GM18858 (cell line): ENCODE results near the gene MYO18A.
"Not testable (repeated sequence)": the region's sequence is repeated elsewhere in the genome, so short reads cannot be mapped to it uniquely, and the experiment has no call there.

ENCODE experiments used
- ATAC-seq: cut with Tn5 transposase; IDR thresholded peaks from one replicate; pipeline ENCODE4 v1.9.1; 2021; ENCODE audit not compliant: unreplicated experiment

MYO18A gene

GRCh38 chr17:29195465-29196081 is 15.4 kb upstream of the MYO18A start:
- no peak for ATAC-seq

GRCh38 chr17:29194669-29195068 is 14.5 kb upstream of the MYO18A start:
- ATAC-seq: no peak

GRCh38 chr17:29193146-29193545 is 12.9 kb upstream of the MYO18A start:
- no peak for ATAC-seq

GRCh38 chr17:29190592-29191207 is 10.5 kb upstream of the MYO18A start:
- no peak for ATAC-seq

GRCh38 chr17:29190039-29190438 is 9.8 kb upstream of the MYO18A start:
- no peak for ATAC-seq

- no peak for ATAC-seq
Observed at GRCh38 chr17:29189355-29189754, 9.2 kb upstream of the MYO18A start.

- no peak for ATAC-seq
Observed at GRCh38 chr17:29181226-29181625, 1.0 kb upstream of the MYO18A start.

GRCh38 chr17:29180788-29181160 is 576 bp upstream of the MYO18A start:
- no peak for ATAC-seq

- no peak for ATAC-seq
Observed at GRCh38 chr17:29179232-29180033, 765 bp downstream of the MYO18A start.

- ATAC-seq: no peak
Observed at GRCh38 chr17:29178750-29179231, 1.4 kb downstream of the MYO18A start.

- no peak for ATAC-seq
Observed at GRCh38 chr17:29177871-29178749, 2.1 kb downstream of the MYO18A start.

- no peak for ATAC-seq
Observed at GRCh38 chr17:29177541-29177870, 2.7 kb downstream of the MYO18A start.

GRCh38 chr17:29176558-29177351 is 3.4 kb downstream of the MYO18A start:
- no peak for ATAC-seq

GRCh38 chr17:29175349-29175748 is 4.8 kb downstream of the MYO18A start:
- no peak for ATAC-seq

GRCh38 chr17:29172589-29172988 is 7.6 kb downstream of the MYO18A start:
- no peak for ATAC-seq

- no peak for ATAC-seq
Observed at GRCh38 chr17:29170682-29171081, 9.5 kb downstream of the MYO18A start.

- ATAC-seq: no peak
Observed at GRCh38 chr17:29169806-29170591, 10.2 kb downstream of the MYO18A start.

GRCh38 chr17:29168759-29169126 is 11.5 kb downstream of the MYO18A start:
- ATAC-seq: not testable (repeated sequence)

- ATAC-seq: no peak
Observed at GRCh38 chr17:29168079-29168758, 12.0 kb downstream of the MYO18A start.
